ENCODE results near the gene ATP6V1B1.

DNA sequence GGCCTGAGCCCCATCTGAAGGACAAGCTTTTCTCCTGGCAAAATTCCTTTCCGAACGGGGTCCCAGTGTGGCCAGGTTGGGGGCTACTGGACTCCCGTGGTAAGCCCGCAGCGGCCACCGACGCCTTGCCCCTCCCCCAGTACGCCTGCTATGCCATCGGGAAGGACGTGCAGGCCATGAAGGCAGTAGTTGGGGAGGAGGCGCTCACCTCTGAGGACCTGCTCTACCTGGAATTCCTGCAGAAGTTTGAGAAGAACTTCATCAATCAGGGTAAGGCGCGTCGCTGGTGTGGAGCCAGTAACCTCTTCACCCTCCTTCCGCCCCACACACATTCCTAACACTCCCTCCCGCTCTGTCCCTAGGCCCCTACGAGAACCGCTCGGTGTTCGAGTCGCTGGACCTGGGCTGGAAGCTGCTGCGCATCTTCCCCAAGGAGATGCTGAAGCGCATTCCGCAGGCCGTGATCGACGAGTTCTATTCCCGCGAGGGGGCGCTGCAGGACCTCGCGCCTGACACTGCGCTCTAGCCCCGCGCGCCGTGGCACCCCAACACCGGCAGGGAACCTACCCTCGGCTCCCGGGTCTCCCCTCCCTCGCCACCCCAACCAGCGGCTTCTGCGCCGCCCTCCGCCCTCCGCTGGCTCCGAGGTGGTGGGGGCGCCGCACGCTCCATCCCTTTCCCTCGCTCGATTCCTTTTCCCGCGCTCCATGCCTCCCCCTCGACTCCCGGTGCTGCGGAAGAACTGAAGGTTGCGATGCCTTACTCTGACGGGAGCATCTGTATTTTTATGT is 29.1 kb downstream of the ATP6V1B1 start:
- TF ChIP-seq EZH2 (IDR thresholded peaks at IDR 0.05; ENCODE audit: borderline replicate concordance, low read length): no peak
- TF ChIP-seq, protein P1, sequence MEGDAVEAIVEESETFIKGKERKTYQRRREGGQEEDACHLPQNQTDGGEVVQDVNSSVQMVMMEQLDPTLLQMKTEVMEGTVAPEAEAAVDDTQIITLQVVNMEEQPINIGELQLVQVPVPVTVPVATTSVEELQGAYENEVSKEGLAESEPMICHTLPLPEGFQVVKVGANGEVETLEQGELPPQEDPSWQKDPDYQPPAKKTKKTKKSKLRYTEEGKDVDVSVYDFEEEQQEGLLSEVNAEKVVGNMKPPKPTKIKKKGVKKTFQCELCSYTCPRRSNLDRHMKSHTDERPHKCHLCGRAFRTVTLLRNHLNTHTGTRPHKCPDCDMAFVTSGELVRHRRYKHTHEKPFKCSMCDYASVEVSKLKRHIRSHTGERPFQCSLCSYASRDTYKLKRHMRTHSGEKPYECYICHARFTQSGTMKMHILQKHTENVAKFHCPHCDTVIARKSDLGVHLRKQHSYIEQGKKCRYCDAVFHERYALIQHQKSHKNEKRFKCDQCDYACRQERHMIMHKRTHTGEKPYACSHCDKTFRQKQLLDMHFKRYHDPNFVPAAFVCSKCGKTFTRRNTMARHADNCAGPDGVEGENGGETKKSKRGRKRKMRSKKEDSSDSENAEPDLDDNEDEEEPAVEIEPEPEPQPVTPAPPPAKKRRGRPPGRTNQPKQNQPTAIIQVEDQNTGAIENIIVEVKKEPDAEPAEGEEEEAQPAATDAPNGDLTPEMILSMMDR (conservative IDR thresholded peaks at IDR 0.05 in 1 of 2, IDR thresholded peaks at IDR 0.05 in 1 of 2; ENCODE audit: extremely low read depth in 1 of 2, insufficient read depth in 1 of 2, low read depth in 1 of 2, low read length in 2 of 2): peak; percentile 52 to 87
